ENCODE results near the gene UBE2G2. TPM values are rescaled to one million over a fixed set of nuclear protein-coding genes. Genes with fewer than 3 reads are reported as not detected.

Gene UBE2G2
- total RNA-seq, 1 experiment from 2014 or later, result 212 TPM

GRCh38 chr21:44758781-44759627 is 42.6 kb downstream of the UBE2G2 start:
- Histone ChIP-seq H3K4me1 (ENCODE audit: insufficient read depth, low read length, poor library complexity, severe bottlenecking) (peaks cover 16% of the 10 kb centered on the region), H3K4me3 (ENCODE audit: low read depth, low read length, poor library complexity, severe bottlenecking) (no peak overlapping the region), H3K27me3 (replicated peaks; ENCODE audit: insufficient read depth, low read depth, low read length, poor library complexity) (no peaks in the 10 kb centered on the region), H3K9me3 (ENCODE audit: low read depth, low read length, poor library complexity, severe bottlenecking) (no peaks in the 10 kb centered on the region), H3K36me3 (ENCODE audit: insufficient read depth, low read length, poor library complexity, severe bottlenecking) (no peaks in the 10 kb centered on the region), H3K27ac (ENCODE audit: low read depth, low read length, poor library complexity, severe bottlenecking) (no peak overlapping the region)
- BruUV-seq (replicated peaks), result no TSS peak
- ChIA-PET POLR2A (ENCODE audit: low non-redundant PET) (no interaction called here), CTCF (no interaction called here)
- no peak for TF ChIP-seq EZH2 (IDR thresholded peaks at IDR 0.05; ENCODE audit: borderline replicate concordance, low read depth, low read length, poor library complexity, severe bottlenecking)
- no peak for TF ChIP-seq CTCF (conservative IDR thresholded peaks at IDR 0.05; ENCODE audit: low read depth, low read length)
- intact Hi-C loops (cut with micrococcal nuclease; ENCODE audit: unreplicated experiment), result no loop called here
- no peak for DNase-seq (ENCODE audit: low spot score)

DNA sequence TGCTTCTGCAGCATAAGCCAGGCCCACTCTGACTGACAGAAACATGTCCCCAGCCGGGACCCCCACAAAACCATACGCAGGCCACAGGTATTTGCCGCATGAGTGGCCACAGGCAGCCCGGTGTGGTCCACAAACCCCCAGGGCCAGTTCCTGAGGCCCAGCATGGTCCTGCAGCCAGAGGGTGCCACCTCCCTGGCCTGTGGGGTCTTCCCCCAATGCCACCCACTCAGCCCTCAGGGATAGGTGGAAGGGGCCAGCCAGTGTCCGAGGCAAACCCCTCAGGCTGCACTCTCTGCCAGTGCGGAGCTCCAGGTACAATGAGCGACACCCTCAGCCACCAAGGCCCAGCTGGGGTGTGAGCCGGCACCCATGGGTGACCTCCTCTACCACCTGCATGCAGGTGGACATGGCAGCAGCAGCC is 43.5 kb downstream of the UBE2G2 start:
- peaks cover 22% of the 10 kb centered on the region for H3K4me1 ChIP-seq (ENCODE audit: insufficient read depth, low read length, poor library complexity, severe bottlenecking)
- no peak for DNase-seq (ENCODE audit: low spot score)
- no TSS peak for BruUV-seq (replicated peaks)
- ChIA-PET POLR2A (ENCODE audit: low non-redundant PET) (no interaction called here), CTCF (interaction anchor here (0.7 kb wide), 1 partner anchor 192 kb away, joined by 4 read pairs; no protein-coding TSS in a partner anchor)
- no peaks in the 10 kb centered on the region for H3K9me3 ChIP-seq (ENCODE audit: low read depth, low read length, poor library complexity, severe bottlenecking)
- no peaks in the 10 kb centered on the region for H3K36me3 ChIP-seq (ENCODE audit: insufficient read depth, low read length, poor library complexity, severe bottlenecking)
- H3K27me3 ChIP-seq (replicated peaks; ENCODE audit: insufficient read depth, low read depth, low read length, poor library complexity), result no peaks in the 10 kb centered on the region
- no peak overlapping the region for H3K27ac ChIP-seq (ENCODE audit: low read depth, low read length, poor library complexity, severe bottlenecking)
- TF ChIP-seq EZH2 (IDR thresholded peaks at IDR 0.05; ENCODE audit: borderline replicate concordance, low read depth, low read length, poor library complexity, severe bottlenecking), result no peak
- TF ChIP-seq CTCF (conservative IDR thresholded peaks at IDR 0.05; ENCODE audit: low read depth, low read length), result no peak
- H3K4me3 ChIP-seq (ENCODE audit: low read depth, low read length, poor library complexity, severe bottlenecking), result no peak overlapping the region
- intact Hi-C loops (cut with micrococcal nuclease; ENCODE audit: unreplicated experiment), result no loop called here

DNA sequence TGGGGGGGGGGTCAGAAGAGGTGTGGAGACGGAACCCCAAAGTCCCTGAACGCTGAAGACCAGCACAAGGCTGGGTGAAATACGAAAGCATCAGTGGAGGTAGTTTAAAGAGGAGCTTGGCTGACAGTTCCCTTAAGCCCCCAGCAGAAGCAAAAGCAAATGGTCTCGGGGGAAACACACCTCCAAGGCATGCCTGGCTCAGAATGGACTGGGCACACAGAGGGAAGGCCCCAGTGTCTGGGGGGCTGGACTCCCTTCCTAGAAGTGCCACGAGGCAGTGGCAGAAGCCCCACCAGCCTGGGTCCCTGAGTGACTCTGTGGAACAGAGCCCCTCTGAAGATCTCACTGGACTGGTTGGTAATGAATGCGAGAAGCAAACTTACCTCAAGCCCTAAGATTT is 43.9 kb downstream of the UBE2G2 start:
- TF ChIP-seq EZH2 (IDR thresholded peaks at IDR 0.05; ENCODE audit: borderline replicate concordance, low read depth, low read length, poor library complexity, severe bottlenecking) (no peak), CTCF (conservative IDR thresholded peaks at IDR 0.05; ENCODE audit: low read depth, low read length) (no peak)
- no peaks in the 10 kb centered on the region for H3K9me3 ChIP-seq (ENCODE audit: low read depth, low read length, poor library complexity, severe bottlenecking)
- POLR2A ChIA-PET (ENCODE audit: low non-redundant PET), result no interaction called here
- no peak for DNase-seq (ENCODE audit: low spot score)
- no peak overlapping the region for H3K27ac ChIP-seq (ENCODE audit: low read depth, low read length, poor library complexity, severe bottlenecking)
- no peaks in the 10 kb centered on the region for H3K36me3 ChIP-seq (ENCODE audit: insufficient read depth, low read length, poor library complexity, severe bottlenecking)
- intact Hi-C loops (cut with micrococcal nuclease; ENCODE audit: unreplicated experiment), result no loop called here
- BruUV-seq (replicated peaks), result no TSS peak
- H3K4me3 ChIP-seq (ENCODE audit: low read depth, low read length, poor library complexity, severe bottlenecking), result no peak overlapping the region
- CTCF ChIA-PET, result interaction anchor here (0.7 kb wide), 1 partner anchor 193 kb away, joined by 4 read pairs; no protein-coding TSS in a partner anchor
- H3K4me1 ChIP-seq (ENCODE audit: insufficient read depth, low read length, poor library complexity, severe bottlenecking), result peaks cover 26% of the 10 kb centered on the region
- H3K27me3 ChIP-seq (replicated peaks; ENCODE audit: insufficient read depth, low read depth, low read length, poor library complexity), result no peaks in the 10 kb centered on the region

Measured in A673 (cell line).